ACC112 (cell line): ENCODE data around the gene AOPEP.
A peak's percentile ranks its signal among the peaks of the same experiment; 100 is the strongest.

Experiments used
- H2AFZ ChIP-seq: fragments of 200-600 bp; sonication (generic); one replicate; pipeline ENCODE4 v1.6.0; 2017; ENCODE audit warnings: antibody characterized with exemption, low read length; ENCODE audit not compliant: unreplicated experiment
- H3K27ac ChIP-seq: fragments of 200-600 bp; sonication (generic); 2 replicates; pipeline ENCODE4 v1.5.1; 2014; ENCODE audit warnings: low read depth, mild to moderate bottlenecking, antibody characterized with exemption, low read length, moderate library complexity
- H3K27me3 ChIP-seq: fragments of 200-600 bp; sonication (generic); 2 replicates; pipeline ENCODE4 v1.6.1; 2014; ENCODE audit warnings: mild to moderate bottlenecking, antibody characterized with exemption, low read length, moderate library complexity, mixed read lengths; ENCODE audit not compliant: insufficient read depth
- H3K36me3 ChIP-seq: fragments of 200-600 bp; sonication (generic); 2 replicates; pipeline ENCODE4 v1.6.1; 2016; ENCODE audit warnings: mild to moderate bottlenecking, antibody characterized with exemption, low read length, moderate library complexity, mixed read lengths; ENCODE audit not compliant: insufficient read depth
- H3K4me1 ChIP-seq: fragments of 200-600 bp; sonication (generic); one replicate; pipeline ENCODE4 v1.6.1; 2016; ENCODE audit warnings: low read length, mixed read lengths; ENCODE audit not compliant: insufficient read depth, unreplicated experiment, control insufficient read depth
- H3K4me3 ChIP-seq: fragments of 200-600 bp; sonication (generic); 2 replicates; pipeline ENCODE4 v1.5.1; 2014; ENCODE audit warnings: mild to moderate bottlenecking, low read depth, low read length
- H3K79me2 ChIP-seq: fragments of 200-600 bp; sonication (generic); one replicate; pipeline ENCODE4 v1.6.0; 2016; ENCODE audit warnings: low read length; ENCODE audit not compliant: control insufficient read depth, unreplicated experiment, insufficient read depth

AOPEP gene

GRCh38 chr9:94726495-94727191 is at the start of gene AOPEP:
Gene AOPEP (plus strand): TSS chr9:94726699. CDS start chr9:94759784, 33,085 bp downstream.
- Histone ChIP-seq H2AFZ (peak within 1 kb of the TSS; percentile 99), H3K36me3 (no peaks in the 10 kb centered on the region), H3K4me1 (peaks cover 8% of the 10 kb centered on the region), H3K4me3 (peak within 1 kb of the TSS; percentile 97), H3K79me2 (peaks cover 12% of the 10 kb centered on the region), H3K27me3 (no peaks in the 10 kb centered on the region), H3K27ac (peak within 1 kb of the TSS; percentile 33; the same call in 1 of the 2 replicates)

- H2AFZ ChIP-seq, result no peak overlapping the region
- H3K79me2 ChIP-seq, result no peaks in the 10 kb centered on the region
- no peak overlapping the region for H3K27ac ChIP-seq
- H3K27me3 ChIP-seq, result no peaks in the 10 kb centered on the region
- peaks cover 22% of the 10 kb centered on the region for H3K4me1 ChIP-seq
- no peak overlapping the region for H3K4me3 ChIP-seq
- no peaks in the 10 kb centered on the region for H3K36me3 ChIP-seq
Measured at GRCh38 chr9:94677929-94678328, 48.6 kb upstream of the AOPEP start.

DNA sequence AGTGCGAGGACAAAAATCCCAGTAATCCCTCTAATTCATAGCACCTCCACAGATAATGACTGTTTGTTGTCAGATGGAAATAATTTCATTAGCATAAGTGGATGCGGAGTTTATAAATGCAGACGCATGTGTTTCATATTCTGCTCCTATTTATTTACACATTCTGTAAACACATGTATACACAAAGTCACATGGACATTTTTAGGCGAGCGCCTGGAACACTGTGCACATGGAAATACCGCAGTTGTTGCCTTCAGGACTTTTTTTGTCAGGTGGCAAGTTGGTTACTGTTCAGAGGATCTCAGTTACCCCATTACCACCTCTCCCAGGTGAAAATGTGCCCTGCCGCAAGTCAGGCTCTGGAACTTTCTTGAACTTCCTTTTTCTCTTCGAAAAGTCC is 46.9 kb upstream of the AOPEP start:
- Histone ChIP-seq H3K27ac (no peak overlapping the region), H2AFZ (no peak overlapping the region), H3K4me3 (no peak overlapping the region), H3K79me2 (no peaks in the 10 kb centered on the region), H3K36me3 (no peaks in the 10 kb centered on the region), H3K27me3 (no peaks in the 10 kb centered on the region), H3K4me1 (peaks cover 13% of the 10 kb centered on the region)

- Histone ChIP-seq H3K36me3 (no peaks in the 10 kb centered on the region), H3K4me1 (peaks cover 9% of the 10 kb centered on the region), H2AFZ (peak overlapping the region; percentile 39), H3K27me3 (no peaks in the 10 kb centered on the region), H3K79me2 (no peaks in the 10 kb centered on the region), H3K4me3 (no peak overlapping the region), H3K27ac (no peak overlapping the region)
Measured at GRCh38 chr9:94680020-94680419, 46.5 kb upstream of the AOPEP start.

- H2AFZ ChIP-seq, result peak overlapping the region; percentile 39
- H3K79me2 ChIP-seq, result no peaks in the 10 kb centered on the region
- H3K27ac ChIP-seq, result no peak overlapping the region
- no peaks in the 10 kb centered on the region for H3K27me3 ChIP-seq
- H3K36me3 ChIP-seq, result no peaks in the 10 kb centered on the region
- H3K4me3 ChIP-seq, result no peak overlapping the region
- peaks cover 3% of the 10 kb centered on the region for H3K4me1 ChIP-seq
Measured at GRCh38 chr9:94680621-94681020, 45.9 kb upstream of the AOPEP start.

GRCh38 chr9:94681508-94681907 is 45.0 kb upstream of the AOPEP start:
- H3K4me1 ChIP-seq, result no peaks in the 10 kb centered on the region
- H2AFZ ChIP-seq, result peak overlapping the region; percentile 71
- H3K27me3 ChIP-seq, result no peaks in the 10 kb centered on the region
- H3K36me3 ChIP-seq, result no peaks in the 10 kb centered on the region
- H3K79me2 ChIP-seq, result no peaks in the 10 kb centered on the region
- H3K27ac ChIP-seq, result no peak overlapping the region
- no peak overlapping the region for H3K4me3 ChIP-seq

- H2AFZ ChIP-seq, result no peak overlapping the region
- H3K4me1 ChIP-seq, result no peaks in the 10 kb centered on the region
Measured at GRCh38 chr9:94685359-94685758, 41.1 kb upstream of the AOPEP start.

GRCh38 chr9:94687451-94687850 is 39.0 kb upstream of the AOPEP start:
- no peak overlapping the region for H2AFZ ChIP-seq
- H3K4me1 ChIP-seq, result no peaks in the 10 kb centered on the region
- no peaks in the 10 kb centered on the region for H3K79me2 ChIP-seq
- no peak overlapping the region for H3K4me3 ChIP-seq
- H3K27ac ChIP-seq, result no peak overlapping the region
- no peaks in the 10 kb centered on the region for H3K27me3 ChIP-seq
- no peaks in the 10 kb centered on the region for H3K36me3 ChIP-seq

More at GRCh38 chr9:94685359-94685758, 41.1 kb upstream of the AOPEP start:
- H3K27me3 ChIP-seq, result no peaks in the 10 kb centered on the region
- no peaks in the 10 kb centered on the region for H3K79me2 ChIP-seq
- H3K36me3 ChIP-seq, result no peaks in the 10 kb centered on the region
- no peak overlapping the region for H3K27ac ChIP-seq
- no peak overlapping the region for H3K4me3 ChIP-seq

DNA sequence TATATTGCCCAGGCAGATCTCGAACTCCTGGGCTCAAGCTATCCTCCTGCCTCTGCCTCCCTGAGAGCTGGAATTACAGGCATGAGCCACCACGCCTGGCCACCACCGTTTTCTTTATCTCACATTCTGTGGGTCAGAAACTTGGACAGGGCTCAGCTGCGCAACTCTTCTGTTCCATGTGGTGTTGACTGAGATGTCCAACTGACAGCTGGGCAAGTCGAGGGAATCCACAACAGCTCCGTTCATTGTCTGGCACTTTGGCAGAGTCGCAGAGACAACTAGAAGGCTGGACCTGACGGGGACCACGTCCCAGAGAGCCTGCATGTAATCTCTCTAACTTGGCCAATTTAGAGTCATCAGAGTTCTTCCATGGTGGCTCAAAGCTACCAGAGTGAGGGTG is 36.2 kb upstream of the AOPEP start:
- no peaks in the 10 kb centered on the region for H3K79me2 ChIP-seq
- no peaks in the 10 kb centered on the region for H3K27me3 ChIP-seq
- no peak overlapping the region for H3K27ac ChIP-seq
- no peak overlapping the region for H3K4me3 ChIP-seq
- H2AFZ ChIP-seq, result no peak overlapping the region
- no peaks in the 10 kb centered on the region for H3K4me1 ChIP-seq
- no peaks in the 10 kb centered on the region for H3K36me3 ChIP-seq

DNA sequence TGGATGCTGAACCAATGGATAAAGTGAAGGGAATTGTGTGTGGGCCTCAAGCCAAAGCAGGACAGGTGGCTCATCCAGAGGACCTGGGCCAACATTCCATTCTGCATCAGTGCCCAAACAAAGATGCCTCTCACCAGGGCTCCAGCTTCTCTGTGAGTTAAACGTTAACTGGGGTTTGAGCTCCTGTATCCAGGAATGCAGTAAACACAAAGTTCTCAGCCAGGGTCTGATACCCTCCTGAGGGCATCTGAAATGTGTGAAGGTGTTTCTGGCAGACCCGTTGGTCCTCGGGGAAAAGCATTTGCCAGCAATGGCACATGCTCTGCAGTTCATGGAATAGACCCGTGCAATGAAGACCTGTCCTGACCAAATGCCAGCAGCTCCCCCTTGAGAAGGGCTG is 33.9 kb upstream of the AOPEP start:
- no peaks in the 10 kb centered on the region for H3K27me3 ChIP-seq
- H3K36me3 ChIP-seq, result no peaks in the 10 kb centered on the region
- no peak overlapping the region for H3K27ac ChIP-seq
- H3K4me3 ChIP-seq, result no peak overlapping the region
- no peaks in the 10 kb centered on the region for H3K4me1 ChIP-seq
- H2AFZ ChIP-seq, result no peak overlapping the region
- no peaks in the 10 kb centered on the region for H3K79me2 ChIP-seq

DNA sequence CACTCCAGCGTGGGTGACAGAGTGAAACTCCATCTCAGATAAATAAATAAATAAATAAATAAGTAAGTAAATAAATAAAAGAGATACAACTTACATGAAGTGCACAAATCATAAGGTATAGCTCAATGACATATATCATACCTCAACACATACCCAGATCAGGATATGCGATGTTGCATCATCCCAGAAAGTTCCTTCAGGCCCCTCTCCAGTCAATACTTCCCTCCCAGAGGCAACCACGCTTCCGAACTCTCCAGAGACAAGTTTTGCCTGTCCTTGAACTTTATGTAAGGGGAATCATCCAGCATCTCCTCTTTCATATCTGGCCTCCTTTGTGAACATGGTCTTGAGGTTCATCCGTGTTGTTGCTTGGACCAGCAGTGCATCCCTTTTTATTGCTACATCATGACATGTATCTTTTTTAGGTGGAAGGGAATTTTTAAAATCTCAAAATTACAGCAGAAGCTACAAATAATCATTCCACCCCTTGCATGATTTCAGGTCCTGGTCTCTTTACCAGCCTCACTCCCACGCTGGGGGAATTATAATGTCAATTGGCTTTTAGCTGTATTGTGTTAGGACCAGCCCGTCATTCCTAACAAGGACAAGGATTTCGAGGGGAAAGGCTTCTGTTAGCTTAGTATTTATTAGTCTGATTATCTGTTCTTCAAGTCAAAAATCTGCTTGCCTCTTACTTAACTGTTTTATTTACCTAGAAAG is 32.9 kb upstream of the AOPEP start:
- H3K4me1 ChIP-seq, result no peaks in the 10 kb centered on the region
- H3K79me2 ChIP-seq, result no peaks in the 10 kb centered on the region
- no peak overlapping the region for H3K4me3 ChIP-seq
- H2AFZ ChIP-seq, result no peak overlapping the region
- no peaks in the 10 kb centered on the region for H3K36me3 ChIP-seq
- no peak overlapping the region for H3K27ac ChIP-seq
- H3K27me3 ChIP-seq, result no peaks in the 10 kb centered on the region
